Mucosa of stomach (tissue), 1 donor: ENCODE results near the gene EIF1.
A peak's percentile ranks its signal among the peaks of the same experiment; 100 is the strongest.

Experiments
- H3K27me3 ChIP-seq: one replicate; pipeline ENCODE4 v1.7.0; 2013; ENCODE audit warnings: mild to moderate bottlenecking, low read length; ENCODE audit not compliant: control insufficient read depth, insufficient read depth
- H3K36me3 ChIP-seq: one replicate; pipeline ENCODE4 v1.7.0; 2013; ENCODE audit warnings: low read length; ENCODE audit not compliant: control insufficient read depth, insufficient read depth
- H3K4me1 ChIP-seq: one replicate; pipeline ENCODE4 v1.7.0; 2013; ENCODE audit warnings: mild to moderate bottlenecking, low read length; ENCODE audit not compliant: control insufficient read depth, insufficient read depth
- H3K4me3 ChIP-seq: one replicate; pipeline ENCODE4 v1.7.0; 2013; ENCODE audit warnings: low read length
- H3K9ac ChIP-seq: one replicate; pipeline ENCODE4 v1.7.0; 2013; ENCODE audit warnings: mild to moderate bottlenecking, low read length, moderate library complexity
- H3K9me3 ChIP-seq: one replicate; pipeline ENCODE4 v1.7.0; 2013; ENCODE audit warnings: mild to moderate bottlenecking, low read length, moderate library complexity; ENCODE audit not compliant: control insufficient read depth
- donor health status: Pancreatic carcinoma.

Gene EIF1

GRCh38 chr17:41725134-41725533 is 36.4 kb downstream of the EIF1 start:
- no peaks in the 10 kb centered on the region for H3K4me1 ChIP-seq
- no peaks in the 10 kb centered on the region for H3K9me3 ChIP-seq
- H3K36me3 ChIP-seq, result no peaks in the 10 kb centered on the region
- H3K27me3 ChIP-seq, result peaks cover under 1% of the 10 kb centered on the region
- H3K4me3 ChIP-seq, result no peak overlapping the region
- H3K9ac ChIP-seq, result no peak overlapping the region

- no peak overlapping the region for H3K4me3 ChIP-seq
- no peaks in the 10 kb centered on the region for H3K4me1 ChIP-seq
- no peaks in the 10 kb centered on the region for H3K36me3 ChIP-seq
- no peaks in the 10 kb centered on the region for H3K9me3 ChIP-seq
- peaks cover 28% of the 10 kb centered on the region for H3K27me3 ChIP-seq
- no peak overlapping the region for H3K9ac ChIP-seq
These were observed 39.4 kb downstream of the EIF1 start for GRCh38 chr17:41728056-41728455.

- Histone ChIP-seq H3K27me3 (peaks cover 51% of the 10 kb centered on the region), H3K36me3 (no peaks in the 10 kb centered on the region)
These were observed 41.8 kb downstream of the EIF1 start for GRCh38 chr17:41730479-41730878.

GRCh38 chr17:41731836-41732235 is 43.2 kb downstream of the EIF1 start:
- H3K4me3 ChIP-seq, result no peak overlapping the region
- peaks cover 63% of the 10 kb centered on the region for H3K27me3 ChIP-seq
- H3K9ac ChIP-seq, result peak overlapping the region; percentile 17

More at GRCh38 chr17:41730479-41730878, 41.8 kb downstream of the EIF1 start:
- Histone ChIP-seq H3K9me3 (no peaks in the 10 kb centered on the region), H3K4me1 (peaks cover 10% of the 10 kb centered on the region), H3K9ac (no peak overlapping the region), H3K4me3 (no peak overlapping the region)

GRCh38 chr17:41733348-41734138 is 44.9 kb downstream of the EIF1 start:
- Histone ChIP-seq H3K9ac (no peak overlapping the region), H3K9me3 (no peaks in the 10 kb centered on the region), H3K36me3 (no peaks in the 10 kb centered on the region), H3K4me1 (peaks cover 17% of the 10 kb centered on the region), H3K27me3 (peaks cover 73% of the 10 kb centered on the region), H3K4me3 (no peak overlapping the region)

More at GRCh38 chr17:41731836-41732235, 43.2 kb downstream of the EIF1 start:
- Histone ChIP-seq H3K36me3 (no peaks in the 10 kb centered on the region), H3K9me3 (no peaks in the 10 kb centered on the region), H3K4me1 (peaks cover 10% of the 10 kb centered on the region)

- peaks cover 73% of the 10 kb centered on the region for H3K27me3 ChIP-seq
- no peaks in the 10 kb centered on the region for H3K9me3 ChIP-seq
- H3K36me3 ChIP-seq, result no peaks in the 10 kb centered on the region
- H3K4me1 ChIP-seq, result peaks cover 17% of the 10 kb centered on the region
- H3K9ac ChIP-seq, result no peak within 1 kb of the TSS
- H3K4me3 ChIP-seq, result no peak within 1 kb of the TSS
These were observed 45.7 kb downstream of the EIF1 start, which contains the start of gene HAP1 for GRCh38 chr17:41734139-41734948. HAP1 (minus strand) TSS chr17:41734643; CDS start chr17:41734634, 9 bp downstream.

GRCh38 chr17:41734949-41735313 is 46.2 kb downstream of the EIF1 start:
- no peaks in the 10 kb centered on the region for H3K36me3 ChIP-seq
- no peaks in the 10 kb centered on the region for H3K9me3 ChIP-seq
- H3K27me3 ChIP-seq, result peaks cover 73% of the 10 kb centered on the region
- no peak overlapping the region for H3K4me3 ChIP-seq
- peaks cover 20% of the 10 kb centered on the region for H3K4me1 ChIP-seq
- no peak overlapping the region for H3K9ac ChIP-seq

DNA sequence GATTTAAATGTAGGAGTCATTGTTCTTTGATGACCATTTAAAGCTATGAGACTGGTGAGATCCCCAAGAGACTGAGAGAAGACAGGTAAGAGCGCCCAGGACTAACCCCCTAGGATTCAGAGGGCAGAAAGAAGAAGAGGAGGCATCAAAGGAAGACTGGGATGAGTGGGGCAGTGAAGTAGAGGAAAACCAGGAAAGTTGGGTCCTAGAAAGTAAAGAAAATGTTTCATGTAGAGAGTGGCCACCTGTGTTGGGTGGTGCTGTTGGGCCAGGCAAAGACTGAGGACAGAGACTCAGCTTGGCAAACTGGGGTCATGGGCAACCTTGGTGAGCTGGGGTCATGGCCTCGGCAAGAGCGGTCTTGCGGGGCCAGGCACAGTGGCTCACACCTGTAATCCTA is 47.1 kb downstream of the EIF1 start:
- Histone ChIP-seq H3K4me3 (no peak overlapping the region), H3K27me3 (peaks cover 66% of the 10 kb centered on the region), H3K9me3 (no peaks in the 10 kb centered on the region), H3K36me3 (no peaks in the 10 kb centered on the region), H3K4me1 (peaks cover 20% of the 10 kb centered on the region), H3K9ac (no peak overlapping the region)

DNA sequence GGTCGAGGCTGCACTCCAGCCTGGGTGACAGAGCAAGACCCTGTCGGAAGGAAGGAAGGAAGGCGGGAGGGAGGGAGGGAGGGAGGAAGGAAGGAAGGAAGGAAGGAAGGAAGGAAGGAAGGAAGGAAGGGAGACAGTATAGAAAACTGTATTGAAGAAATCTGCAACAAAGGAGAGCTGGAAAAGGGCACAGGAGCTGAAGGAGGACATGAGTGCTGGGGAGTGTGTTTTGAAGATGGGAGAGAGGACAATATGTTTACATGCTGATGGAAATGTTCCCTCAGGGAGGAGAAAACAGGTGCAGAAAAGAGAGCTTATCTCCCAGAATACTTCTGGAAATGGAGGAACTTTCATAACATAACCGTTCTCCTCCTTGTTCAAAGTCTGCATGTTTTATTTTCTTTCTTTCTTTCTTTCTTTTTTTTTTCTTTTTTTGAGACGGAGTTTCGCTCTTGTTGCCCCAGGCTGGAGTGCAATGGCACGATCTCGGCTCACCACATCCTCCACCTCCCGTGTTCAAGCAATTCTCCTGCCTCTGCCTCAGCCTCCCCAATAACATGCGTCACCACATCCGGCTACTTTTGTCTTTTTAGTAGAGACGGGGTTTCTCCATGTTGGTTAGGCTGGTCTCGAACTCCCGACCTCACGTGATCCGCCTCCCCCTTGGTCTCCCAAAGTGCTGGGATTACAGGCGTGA is 48.4 kb downstream of the EIF1 start:
- Histone ChIP-seq H3K36me3 (no peaks in the 10 kb centered on the region), H3K27me3 (peaks cover 54% of the 10 kb centered on the region), H3K9ac (no peak overlapping the region), H3K4me3 (no peak overlapping the region), H3K9me3 (no peaks in the 10 kb centered on the region), H3K4me1 (peaks cover 20% of the 10 kb centered on the region)

- H3K36me3 ChIP-seq, result no peaks in the 10 kb centered on the region
- no peak overlapping the region for H3K9ac ChIP-seq
- peaks cover 48% of the 10 kb centered on the region for H3K27me3 ChIP-seq
- H3K4me1 ChIP-seq, result peaks cover 20% of the 10 kb centered on the region
- H3K9me3 ChIP-seq, result no peaks in the 10 kb centered on the region
- no peak overlapping the region for H3K4me3 ChIP-seq
These were observed 49.0 kb downstream of the EIF1 start for GRCh38 chr17:41737680-41738023.

GRCh38 chr17:41738077-41738800 is 49.6 kb downstream of the EIF1 start:
- Histone ChIP-seq H3K36me3 (no peaks in the 10 kb centered on the region), H3K9ac (peak overlapping the region; percentile 47), H3K9me3 (no peaks in the 10 kb centered on the region), H3K4me1 (peaks cover 20% of the 10 kb centered on the region), H3K4me3 (no peak overlapping the region), H3K27me3 (peaks cover 43% of the 10 kb centered on the region)
